Keratinocyte (primary cell): ENCODE data around the gene DNAJC12. TPM values are rescaled to one million over a fixed set of nuclear protein-coding genes. Genes with fewer than 3 reads are reported as not detected.
"Not testable (repeated sequence)": the region's sequence is repeated elsewhere in the genome, so short reads cannot be mapped to it uniquely, and the experiment has no call there.

Experiments used
- DNase-seq: peaks from one replicate; pipeline ENCODE4 v3.0.0-alpha.2; 2011; ENCODE audit warnings: low read depth, missing footprints, low spot score
- FAIRE-seq: peaks from 2 replicates; lab custom pipeline; 2011; peaks lifted over from hg19 to GRCh38; lab: Jason Lieb, UNC
- H2AFZ ChIP-seq: 2 replicates; pipeline ENCODE4 v1.6.0; 2012; ENCODE audit warnings: low read length, control low read depth, inconsistent platforms; ENCODE audit not compliant: control insufficient read depth
- H3K27ac ChIP-seq: 2 replicates; pipeline ENCODE4 v1.5.1; 2011; ENCODE audit warnings: low read length; ENCODE audit not compliant: control insufficient read depth, insufficient read depth
- H3K27me3 ChIP-seq: 3 replicates; pipeline ENCODE4 v1.6.0; 2011; ENCODE audit warnings: low read length; ENCODE audit not compliant: control insufficient read depth, insufficient read depth; ENCODE audit errors: extremely low read depth
- H3K36me3 ChIP-seq, 2 experiments: 2 replicates in 1 of 2; 3 replicates in 1 of 2; pipeline ENCODE4 v1.5.1; 2011; ENCODE audit warnings: low read length in 2 of 2, mild to moderate bottlenecking in 1 of 2; ENCODE audit not compliant: control insufficient read depth in 2 of 2, insufficient read depth in 2 of 2; ENCODE audit errors: extremely low read depth in 1 of 2
- H3K4me1 ChIP-seq: 3 replicates; pipeline ENCODE4 v1.5.1; 2011; ENCODE audit warnings: low read length; ENCODE audit not compliant: control insufficient read depth, insufficient read depth; ENCODE audit errors: extremely low read depth
- H3K4me2 ChIP-seq: 3 replicates; pipeline ENCODE4 v1.6.0; 2011; ENCODE audit warnings: low read depth, low read length; ENCODE audit not compliant: control insufficient read depth, insufficient read depth; ENCODE audit errors: extremely low read depth
- H3K4me3 ChIP-seq, 3 experiments: fragments of 200-600 bp in 1 of 3; sonication (generic) in 1 of 3; 2 replicates in 2 of 3; 3 replicates in 1 of 3; pipeline ENCODE4 v1.5.1; 2011 to 2016; ENCODE audit warnings: low read length in 3 of 3, mild to moderate bottlenecking in 3 of 3, control low read depth in 2 of 3, inconsistent platforms in 1 of 3, low read depth in 1 of 3, mixed read lengths in 1 of 3, mixed run types in 1 of 3, moderate library complexity in 1 of 3; ENCODE audit not compliant: control insufficient read depth in 2 of 3, insufficient read depth in 2 of 3; ENCODE audit errors: extremely low read depth in 1 of 3
- H3K79me2 ChIP-seq: 2 replicates; pipeline ENCODE4 v1.6.0; 2012; ENCODE audit warnings: low read length; ENCODE audit not compliant: control insufficient read depth, insufficient read depth
- H3K9ac ChIP-seq: 3 replicates; pipeline ENCODE4 v1.6.0; 2011; ENCODE audit warnings: low read length; ENCODE audit not compliant: control insufficient read depth, insufficient read depth; ENCODE audit errors: extremely low read depth
- H3K9me1 ChIP-seq: 3 replicates; pipeline ENCODE4 v1.6.0; 2011; ENCODE audit warnings: low read length; ENCODE audit not compliant: control insufficient read depth, insufficient read depth; ENCODE audit errors: extremely low read depth
- H3K9me3 ChIP-seq: 2 replicates; pipeline ENCODE4 v1.5.1; 2012; ENCODE audit warnings: low read depth, low read length; ENCODE audit not compliant: control insufficient read depth
- H4K20me1 ChIP-seq: 3 replicates; pipeline ENCODE4 v1.6.0; 2011; ENCODE audit warnings: low read length; ENCODE audit not compliant: control insufficient read depth, insufficient read depth; ENCODE audit errors: extremely low read depth
- EZH2 ChIP-seq: IDR thresholded peaks from one replicate; pipeline ENCODE4 v1.6.1; 2012; ENCODE audit warnings: inconsistent platforms, mild to moderate bottlenecking, low read length, moderate library complexity
- dilution Hi-C: fragments of 300-500 bp; cut with MboI; formaldehyde crosslinking; loops from one replicate; pipeline ENCODE4 v1.7.0; 2020; ENCODE audit warnings: low sequenced_read_pairs; ENCODE audit not compliant: extremely low pct_ligation_motif_present
- polyA plus RNA-seq, 5 experiments: library from polyadenylated mRNA; depleted of rRNA in 3 of 5; stranded (reverse) in 3 of 5; stranded (forward) in 1 of 5; unstranded in 1 of 5; fragments of >200 nt; gene quantifications; 1 replicate in 1 of 5; 2 replicates in 3 of 5; 3 replicates in 1 of 5; pipeline versions ENCODE4 v1.2.1 to v1.2.3, GENCODE V29; 2011 to 2012; ENCODE audit warnings: missing spikeins in 2 of 5, low read depth in 1 of 5, low replicate concordance in 1 of 5
- TF ChIP-seq, protein P1 (sequence below), 3 experiments: IDR thresholded peaks in 1 of 3; conservative IDR thresholded peaks in 1 of 3; optimal IDR thresholded peaks in 1 of 3; 2 replicates in 2 of 3; 3 replicates in 1 of 3; pipeline versions ENCODE3 to v1.5.1; 2011; ENCODE audit warnings: low read length in 3 of 3, mild to moderate bottlenecking in 3 of 3, moderate library complexity in 2 of 3, control low read depth in 1 of 3, inconsistent platforms in 1 of 3; ENCODE audit not compliant: insufficient read depth in 2 of 3; ENCODE audit errors: extremely low read depth in 1 of 3

The DNAJC12 gene
- polyA plus RNA-seq, 1 donor (not counting 4 experiments of a cell fraction or from before 2014, with no cell fraction given), result 0.31 TPM

GRCh38 chr10:67878133-67878532 is 40.1 kb upstream of the DNAJC12 start:
- Histone ChIP-seq H3K79me2 (no peaks in the 10 kb centered on the region), H4K20me1 (no peaks in the 10 kb centered on the region), H3K27me3 (no peaks in the 10 kb centered on the region), H3K9me1 (no peaks in the 10 kb centered on the region), H3K9me3 (no peaks in the 10 kb centered on the region), H3K4me3 (no peak overlapping the region), H3K4me1 (no peaks in the 10 kb centered on the region), H2AFZ (no peak overlapping the region), H3K4me2 (no peak overlapping the region), H3K36me3 (no peaks in the 10 kb centered on the region), H3K9ac (no peak overlapping the region), H3K27ac (no peak overlapping the region)
- FAIRE-seq, result no peak
- TF ChIP-seq, protein P1, sequence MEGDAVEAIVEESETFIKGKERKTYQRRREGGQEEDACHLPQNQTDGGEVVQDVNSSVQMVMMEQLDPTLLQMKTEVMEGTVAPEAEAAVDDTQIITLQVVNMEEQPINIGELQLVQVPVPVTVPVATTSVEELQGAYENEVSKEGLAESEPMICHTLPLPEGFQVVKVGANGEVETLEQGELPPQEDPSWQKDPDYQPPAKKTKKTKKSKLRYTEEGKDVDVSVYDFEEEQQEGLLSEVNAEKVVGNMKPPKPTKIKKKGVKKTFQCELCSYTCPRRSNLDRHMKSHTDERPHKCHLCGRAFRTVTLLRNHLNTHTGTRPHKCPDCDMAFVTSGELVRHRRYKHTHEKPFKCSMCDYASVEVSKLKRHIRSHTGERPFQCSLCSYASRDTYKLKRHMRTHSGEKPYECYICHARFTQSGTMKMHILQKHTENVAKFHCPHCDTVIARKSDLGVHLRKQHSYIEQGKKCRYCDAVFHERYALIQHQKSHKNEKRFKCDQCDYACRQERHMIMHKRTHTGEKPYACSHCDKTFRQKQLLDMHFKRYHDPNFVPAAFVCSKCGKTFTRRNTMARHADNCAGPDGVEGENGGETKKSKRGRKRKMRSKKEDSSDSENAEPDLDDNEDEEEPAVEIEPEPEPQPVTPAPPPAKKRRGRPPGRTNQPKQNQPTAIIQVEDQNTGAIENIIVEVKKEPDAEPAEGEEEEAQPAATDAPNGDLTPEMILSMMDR (optimal IDR thresholded peaks at IDR 0.05 in 1 of 3, IDR thresholded peaks at IDR 0.05 in 1 of 3, conservative IDR thresholded peaks at IDR 0.05 in 1 of 3; ENCODE audit: extremely low read depth in 1 of 3, insufficient read depth in 2 of 3, low read length in 3 of 3), result no peak
- no peak for TF ChIP-seq EZH2
- no peak for DNase-seq
- dilution Hi-C loops, result no loop called here

DNA sequence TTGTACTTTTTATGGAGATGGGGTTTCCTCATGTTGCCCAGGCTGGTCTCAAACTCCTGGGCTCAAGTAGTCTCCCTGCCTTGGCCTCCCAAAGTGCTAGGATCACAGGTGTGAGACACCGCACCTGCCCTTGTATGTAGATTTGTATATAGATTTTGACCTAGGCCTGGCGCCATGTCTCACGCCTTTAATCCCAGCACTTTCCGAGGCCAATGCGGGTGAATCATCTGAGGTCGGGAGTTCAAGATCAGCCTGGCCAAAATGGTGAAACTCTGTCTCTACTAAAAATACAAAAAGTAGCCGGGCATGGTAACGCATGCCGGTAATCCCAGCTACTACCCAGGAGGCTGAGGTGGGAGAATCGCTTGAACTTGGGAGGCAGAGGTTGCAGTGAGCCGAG is 39.4 kb upstream of the DNAJC12 start:
- H3K4me1 ChIP-seq, dilution Hi-C loops, H2AFZ ChIP-seq, H4K20me1 ChIP-seq, H3K27ac ChIP-seq, H3K9ac ChIP-seq, H3K4me3 ChIP-seq, FAIRE-seq, H3K79me2 ChIP-seq, H3K4me2 ChIP-seq, H3K36me3 ChIP-seq, H3K9me3 ChIP-seq, DNase-seq, H3K27me3 ChIP-seq, H3K9me1 ChIP-seq: not testable (repeated sequence)
